Activated naive CD4-positive, alpha-beta T cell treated with anti-CD3 and anti-CD28 coated beads, Interleukin-2, amount 10 ng/mL, durations not matched to agents 7 days and 5 days (primary cell): ENCODE data around the gene GALNT7.
"Not testable (repeated sequence)": the region's sequence is repeated elsewhere in the genome, so short reads cannot be mapped to it uniquely, and the experiment has no call there.

ENCODE experiments used
- CTCF ChIA-PET: fragments of 350-600 bp; sonication (Branson Sonifier 250); formaldehyde crosslinking; loops from one replicate; lab custom pipeline; 2021; ENCODE audit warnings: antibody characterized with exemption; lab: Charles Lee
- DNase-seq: peaks from one replicate; pipeline ENCODE4 v3.0.0-alpha.2; 2020
- H3K27ac Mint-ChIP-seq: one replicate; pipeline ENCODE4 v1.8.0; 2021; ENCODE audit warnings: mild to moderate bottlenecking, moderate library complexity, mixed read lengths
- H3K27me3 Mint-ChIP-seq: one replicate; pipeline ENCODE4 v1.8.0; 2021; ENCODE audit warnings: mild to moderate bottlenecking, mixed read lengths
- H3K36me3 Mint-ChIP-seq: one replicate; pipeline ENCODE4 v1.8.0; 2021; ENCODE audit warnings: mixed read lengths
- H3K4me1 Mint-ChIP-seq: one replicate; pipeline ENCODE4 v1.8.0; 2021; ENCODE audit warnings: mixed read lengths
- H3K4me3 Mint-ChIP-seq: one replicate; pipeline ENCODE4 v1.8.0; 2021; ENCODE audit warnings: mild to moderate bottlenecking, moderate library complexity, mixed read lengths
- H3K9me3 Mint-ChIP-seq: one replicate; pipeline ENCODE4 v1.8.0; 2021; ENCODE audit warnings: mixed read lengths

The GALNT7 gene

DNA sequence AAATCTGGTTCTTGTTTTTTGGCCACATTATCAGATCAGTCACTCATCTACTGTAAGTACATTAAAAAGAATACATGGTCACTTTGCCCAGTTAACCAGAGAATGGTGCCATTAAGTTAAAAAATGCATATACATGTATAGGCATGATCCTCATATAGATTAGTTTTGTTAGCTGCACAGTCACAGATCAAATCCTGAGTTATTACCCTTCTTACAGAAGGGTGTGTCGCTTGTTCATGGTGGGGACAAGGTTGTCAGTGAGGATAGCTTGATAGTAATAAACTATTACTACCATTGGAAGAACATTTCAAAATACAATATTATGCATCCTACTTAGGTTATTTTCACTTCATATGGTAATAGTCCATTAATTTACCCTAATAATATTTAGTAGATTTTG is 48.5 kb downstream of the GALNT7 start:
- Mint-ChIP-seq H3K27me3 (no peaks in the 10 kb centered on the region), H3K4me1 (peaks cover 2% of the 10 kb centered on the region), H3K27ac (no peak overlapping the region), H3K4me3 (no peak overlapping the region), H3K9me3 (no peaks in the 10 kb centered on the region), H3K36me3 (no peaks in the 10 kb centered on the region)
- no peak for DNase-seq
- CTCF ChIA-PET, result no interaction called here

DNA sequence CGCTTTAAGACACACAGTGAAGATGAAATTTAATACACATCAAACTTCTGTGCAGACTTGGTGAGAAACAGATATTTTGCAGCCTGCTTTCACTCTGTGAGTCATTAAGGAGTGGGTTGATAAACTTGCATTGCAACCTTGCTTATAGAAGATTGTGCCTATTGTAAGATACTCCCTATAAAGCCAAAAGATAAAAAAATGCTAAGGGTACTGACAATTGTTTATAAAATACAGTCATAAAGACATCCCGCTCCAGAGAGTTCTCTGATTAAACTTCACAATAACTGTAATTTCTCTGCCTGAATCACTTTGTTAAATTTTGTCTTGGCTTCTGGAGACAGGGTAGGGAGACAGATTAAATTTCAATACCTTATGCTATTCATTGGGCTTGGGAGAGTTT is 49.1 kb downstream of the GALNT7 start:
- peaks cover 2% of the 10 kb centered on the region for H3K4me1 Mint-ChIP-seq
- H3K27me3 Mint-ChIP-seq, result no peaks in the 10 kb centered on the region
- DNase-seq, result no peak
- H3K27ac Mint-ChIP-seq, result no peak overlapping the region
- H3K36me3 Mint-ChIP-seq, result no peaks in the 10 kb centered on the region
- CTCF ChIA-PET, result no interaction called here
- H3K9me3 Mint-ChIP-seq, result no peaks in the 10 kb centered on the region
- H3K4me3 Mint-ChIP-seq, result no peak overlapping the region

DNA sequence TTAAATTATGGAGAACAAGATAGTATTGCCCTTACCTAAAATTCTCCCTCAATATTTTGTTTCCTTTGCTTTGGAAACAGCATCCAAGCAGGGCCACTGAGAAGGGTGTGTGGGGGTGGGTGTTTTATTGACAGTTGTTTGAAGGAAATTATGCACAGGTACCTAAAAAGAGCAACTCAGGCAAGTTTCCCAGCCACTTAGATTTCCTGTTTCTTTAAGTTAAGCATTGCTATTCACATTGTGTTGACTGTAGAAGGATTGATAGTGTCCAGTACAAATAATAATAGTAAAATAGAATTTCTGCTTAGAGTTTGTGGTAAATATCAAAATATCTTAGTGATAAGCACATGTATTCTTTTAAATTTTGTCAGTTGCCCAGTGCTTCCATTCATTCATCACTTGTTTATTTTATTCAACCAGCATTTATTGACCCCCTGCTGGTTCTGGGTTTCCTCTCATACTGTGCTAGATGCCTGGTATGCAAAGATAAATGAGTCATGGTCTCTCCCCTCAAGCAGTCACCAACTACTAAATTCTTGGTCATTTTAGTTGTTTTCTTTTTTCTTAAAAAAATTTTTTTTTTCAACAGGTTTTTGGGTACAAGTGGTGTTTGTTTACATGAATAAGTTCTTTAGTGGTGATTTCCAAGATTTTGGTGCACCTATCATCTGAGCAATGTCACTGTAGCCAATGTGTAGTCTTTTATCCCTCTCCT is 50.0 kb downstream of the GALNT7 start:
- Mint-ChIP-seq H3K9me3 (no peaks in the 10 kb centered on the region), H3K27ac (no peak overlapping the region), H3K4me3 (no peak overlapping the region), H3K36me3 (no peaks in the 10 kb centered on the region), H3K4me1 (peaks cover 2% of the 10 kb centered on the region), H3K27me3 (no peaks in the 10 kb centered on the region)
- CTCF ChIA-PET, result no interaction called here
- no peak for DNase-seq

DNA sequence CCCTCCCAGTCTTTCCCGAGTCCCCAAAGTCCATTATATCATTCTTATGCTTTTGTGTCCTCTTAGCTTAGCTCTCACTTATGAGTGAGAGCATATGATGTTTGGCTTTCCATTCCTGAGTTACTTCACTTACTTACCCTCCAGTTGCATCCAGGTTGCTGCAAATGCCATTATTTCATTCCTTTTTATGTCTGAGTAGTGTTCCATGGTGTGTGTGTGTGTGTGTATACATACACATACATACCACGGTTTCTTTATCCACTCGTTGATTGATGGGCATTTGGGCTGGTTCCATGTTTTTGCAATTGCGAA is 50.5 kb downstream of the GALNT7 start:
- H3K36me3 Mint-ChIP-seq, CTCF ChIA-PET, H3K27ac Mint-ChIP-seq, H3K27me3 Mint-ChIP-seq, DNase-seq, H3K9me3 Mint-ChIP-seq, H3K4me1 Mint-ChIP-seq, H3K4me3 Mint-ChIP-seq: not testable (repeated sequence)

DNA sequence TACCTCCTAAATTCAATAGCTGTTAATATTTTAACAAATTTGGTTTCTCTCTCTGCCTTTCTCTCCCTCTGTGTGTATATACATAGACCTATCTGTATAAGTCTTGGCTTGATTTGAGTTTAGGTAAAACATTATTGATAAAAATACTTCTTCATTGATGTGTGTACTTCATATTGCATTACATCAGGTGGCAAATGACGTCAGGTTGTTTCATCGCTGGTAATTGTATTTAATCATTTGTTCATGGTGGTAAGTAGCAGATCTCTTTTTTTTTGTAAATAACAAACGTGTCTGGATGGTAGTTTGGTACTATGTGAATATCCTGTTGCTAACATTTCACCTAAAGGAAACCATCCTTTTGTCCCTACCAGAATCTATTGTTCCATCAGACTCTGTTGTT is 55.1 kb downstream of the GALNT7 start:
- CTCF ChIA-PET, result interaction anchor here (1.7 kb wide), 1 partner anchor 8 kb away, joined by 4 read pairs; no protein-coding TSS in a partner anchor
- no peaks in the 10 kb centered on the region for H3K4me1 Mint-ChIP-seq
- no peaks in the 10 kb centered on the region for H3K36me3 Mint-ChIP-seq
- no peak overlapping the region for H3K27ac Mint-ChIP-seq
- DNase-seq, result no peak
- no peaks in the 10 kb centered on the region for H3K27me3 Mint-ChIP-seq
- no peak overlapping the region for H3K4me3 Mint-ChIP-seq
- H3K9me3 Mint-ChIP-seq, result no peaks in the 10 kb centered on the region

DNA sequence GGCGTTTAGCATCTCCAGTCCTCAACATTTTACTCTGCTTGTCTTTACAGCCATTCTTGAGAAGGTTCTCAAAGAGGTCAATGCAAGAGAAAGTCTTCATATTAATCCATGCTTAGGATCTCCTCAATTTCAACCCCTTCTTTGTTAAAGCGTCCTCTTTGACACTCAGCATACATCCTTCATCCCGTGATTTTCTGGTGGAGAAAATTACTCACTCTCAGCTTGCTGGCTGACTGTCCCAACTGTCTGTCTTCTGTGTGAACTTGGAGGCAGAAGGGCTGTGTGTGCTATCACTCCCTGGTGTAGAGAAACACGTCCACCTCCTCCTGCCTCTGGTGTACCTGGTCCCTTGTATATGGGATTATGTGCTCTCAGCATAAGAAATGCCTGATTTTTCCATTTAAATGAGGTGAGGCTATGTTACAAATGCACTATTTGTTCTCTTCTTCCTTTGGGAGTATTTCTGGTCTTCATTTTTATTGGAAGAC is 57.8 kb downstream of the GALNT7 start:
- DNase-seq, result no peak
- Mint-ChIP-seq H3K27ac (no peak overlapping the region), H3K4me3 (no peak overlapping the region), H3K36me3 (no peaks in the 10 kb centered on the region), H3K9me3 (no peaks in the 10 kb centered on the region), H3K4me1 (no peaks in the 10 kb centered on the region), H3K27me3 (no peaks in the 10 kb centered on the region)
- CTCF ChIA-PET, result no interaction called here

DNA sequence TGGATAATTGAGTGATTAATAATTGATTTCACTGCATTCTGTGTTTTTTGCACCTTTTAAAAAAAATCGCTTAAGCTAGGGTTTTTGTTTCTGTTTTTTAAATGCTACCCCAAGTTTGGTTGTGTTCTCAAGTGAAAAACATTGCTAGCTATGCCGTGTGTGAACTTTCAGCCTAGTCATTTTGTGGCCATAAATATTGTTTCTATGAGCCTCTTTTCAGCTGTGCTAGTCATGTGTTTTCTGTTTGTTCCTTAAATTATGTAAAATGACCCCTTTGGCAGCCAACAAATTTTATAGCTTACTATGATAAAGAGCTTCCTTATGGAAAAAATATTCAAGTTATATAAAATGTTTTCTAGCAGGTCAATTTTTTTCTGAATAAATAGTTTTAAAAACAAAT is 59.1 kb downstream of the GALNT7 start:
- H3K4me1 Mint-ChIP-seq, result no peaks in the 10 kb centered on the region
- H3K4me3 Mint-ChIP-seq, result no peak overlapping the region
- no peaks in the 10 kb centered on the region for H3K9me3 Mint-ChIP-seq
- no peaks in the 10 kb centered on the region for H3K27me3 Mint-ChIP-seq
- CTCF ChIA-PET, result no interaction called here
- no peak for DNase-seq
- no peaks in the 10 kb centered on the region for H3K36me3 Mint-ChIP-seq
- H3K27ac Mint-ChIP-seq, result no peak overlapping the region

DNA sequence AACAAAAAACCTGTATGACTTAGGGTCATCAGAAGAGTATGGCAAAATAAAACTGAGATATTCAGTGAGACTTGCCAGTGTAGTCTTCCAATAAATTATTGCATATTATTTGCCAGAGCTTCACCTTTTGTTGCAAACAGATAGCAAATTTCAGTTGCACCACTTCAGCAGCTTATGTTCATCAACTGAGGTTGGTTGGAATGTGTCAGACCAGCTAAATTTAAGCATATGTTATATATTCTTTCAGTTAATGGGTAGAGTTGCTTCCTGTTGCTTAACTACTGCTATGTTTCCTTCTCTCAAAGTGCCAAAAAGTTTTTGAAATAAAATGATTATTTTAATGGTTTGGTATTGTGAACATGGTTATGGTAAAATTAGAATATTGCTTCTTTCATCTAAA is 61.5 kb downstream of the GALNT7 start:
- H3K27me3 Mint-ChIP-seq, result no peaks in the 10 kb centered on the region
- H3K27ac Mint-ChIP-seq, result no peak overlapping the region
- H3K4me3 Mint-ChIP-seq, result no peak overlapping the region
- no peaks in the 10 kb centered on the region for H3K4me1 Mint-ChIP-seq
- no peaks in the 10 kb centered on the region for H3K36me3 Mint-ChIP-seq
- H3K9me3 Mint-ChIP-seq, result no peaks in the 10 kb centered on the region
- CTCF ChIA-PET, result no interaction called here
- no peak for DNase-seq

DNA sequence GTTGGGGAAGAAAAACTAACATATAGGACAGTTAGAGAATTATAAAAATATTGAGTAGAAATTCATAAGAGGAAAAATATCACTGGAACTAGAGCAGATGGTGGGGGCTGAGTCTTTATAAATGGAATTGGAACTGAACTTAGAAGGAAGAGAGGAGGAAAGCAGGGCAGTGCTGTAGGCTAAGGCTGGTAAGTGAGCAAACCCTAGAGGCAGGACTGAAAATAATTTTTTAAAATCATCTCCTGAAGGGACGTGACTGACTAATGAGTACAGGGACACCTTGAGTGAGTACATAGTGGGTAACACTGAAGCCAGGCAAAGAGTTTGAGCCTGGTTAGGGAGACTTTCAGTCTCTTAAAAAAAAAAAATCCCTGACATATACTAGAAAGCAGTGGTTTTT is 63.3 kb downstream of the GALNT7 start:
- Mint-ChIP-seq H3K4me1 (no peaks in the 10 kb centered on the region), H3K9me3 (no peaks in the 10 kb centered on the region), H3K27me3 (no peaks in the 10 kb centered on the region), H3K4me3 (no peak overlapping the region), H3K36me3 (no peaks in the 10 kb centered on the region), H3K27ac (no peak overlapping the region)
- DNase-seq, result no peak
- CTCF ChIA-PET, result interaction anchor here (0.7 to 1.5 kb wide), 2 partner anchors 9 to 218 kb away, joined by 4 to 5 read pairs; no protein-coding TSS in a partner anchor

DNA sequence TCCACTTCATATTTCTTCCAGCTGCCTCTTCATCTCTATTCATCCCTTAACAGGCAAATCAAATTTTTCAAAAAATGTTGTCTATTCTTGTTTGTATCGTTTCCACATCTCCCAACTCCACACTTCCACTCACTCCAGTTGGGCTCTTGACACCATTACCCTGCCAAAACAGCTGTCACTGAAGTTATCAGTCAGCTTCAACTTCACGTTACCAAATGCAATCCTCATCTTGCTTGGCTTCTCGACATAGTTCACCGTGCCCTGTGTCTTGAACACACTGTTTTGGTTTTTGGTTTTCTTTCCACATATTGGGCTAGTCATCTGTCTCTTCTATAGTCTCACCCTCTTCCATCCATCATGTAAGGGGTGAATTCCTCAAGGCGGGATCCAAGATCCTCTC is 65.2 kb downstream of the GALNT7 start:
- Mint-ChIP-seq H3K4me3 (no peak overlapping the region), H3K36me3 (no peaks in the 10 kb centered on the region), H3K27ac (no peak overlapping the region), H3K9me3 (no peaks in the 10 kb centered on the region), H3K4me1 (no peaks in the 10 kb centered on the region), H3K27me3 (no peaks in the 10 kb centered on the region)
- no peak for DNase-seq
- CTCF ChIA-PET, result no interaction called here

DNA sequence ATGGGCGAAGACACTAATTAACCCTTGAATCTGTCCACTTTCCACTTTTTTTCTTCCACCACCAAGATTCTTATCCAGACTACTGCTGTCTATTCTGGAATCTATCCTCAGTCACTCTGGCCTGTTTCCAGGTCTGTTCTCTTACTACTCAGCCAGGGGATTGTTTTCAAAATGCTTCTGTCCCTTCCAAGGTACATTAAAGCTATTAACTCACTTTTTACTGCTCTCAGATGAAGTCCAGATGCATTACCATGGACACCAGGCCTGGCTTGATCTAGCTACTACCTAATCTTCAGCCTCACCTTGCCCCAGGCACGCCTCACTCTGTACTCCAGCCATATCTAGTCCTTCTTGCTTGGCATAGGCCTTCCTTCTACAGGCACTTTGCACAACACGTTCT is 66.4 kb downstream of the GALNT7 start:
- H3K4me1 Mint-ChIP-seq, result no peaks in the 10 kb centered on the region
- no peak overlapping the region for H3K4me3 Mint-ChIP-seq
- no peaks in the 10 kb centered on the region for H3K36me3 Mint-ChIP-seq
- CTCF ChIA-PET, result no interaction called here
- DNase-seq, result no peak
- H3K27me3 Mint-ChIP-seq, result no peaks in the 10 kb centered on the region
- no peaks in the 10 kb centered on the region for H3K9me3 Mint-ChIP-seq
- H3K27ac Mint-ChIP-seq, result no peak overlapping the region

DNA sequence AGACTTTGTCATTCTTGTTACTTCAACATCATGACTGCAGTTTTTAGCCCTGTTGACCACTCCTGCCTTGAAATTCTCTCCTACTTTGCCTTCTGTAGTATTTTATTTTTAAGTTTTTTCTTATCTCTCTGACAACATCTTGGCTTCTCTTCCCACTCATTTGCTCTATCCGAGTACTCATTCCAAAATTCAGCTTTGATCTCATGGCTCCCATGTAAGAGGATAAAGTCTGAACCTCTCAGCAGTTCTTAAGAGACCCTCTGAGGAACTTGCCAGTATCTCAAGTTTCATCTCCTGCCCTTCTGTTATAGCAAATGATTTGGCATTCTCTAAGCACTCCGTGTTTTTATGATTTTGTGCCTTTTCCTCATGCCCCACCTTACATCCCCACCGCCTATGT is 67.7 kb downstream of the GALNT7 start:
- no peak for DNase-seq
- Mint-ChIP-seq H3K9me3 (no peaks in the 10 kb centered on the region), H3K27me3 (no peaks in the 10 kb centered on the region), H3K27ac (no peak overlapping the region), H3K4me3 (no peak overlapping the region), H3K4me1 (no peaks in the 10 kb centered on the region), H3K36me3 (no peaks in the 10 kb centered on the region)
- CTCF ChIA-PET, result no interaction called here

DNA sequence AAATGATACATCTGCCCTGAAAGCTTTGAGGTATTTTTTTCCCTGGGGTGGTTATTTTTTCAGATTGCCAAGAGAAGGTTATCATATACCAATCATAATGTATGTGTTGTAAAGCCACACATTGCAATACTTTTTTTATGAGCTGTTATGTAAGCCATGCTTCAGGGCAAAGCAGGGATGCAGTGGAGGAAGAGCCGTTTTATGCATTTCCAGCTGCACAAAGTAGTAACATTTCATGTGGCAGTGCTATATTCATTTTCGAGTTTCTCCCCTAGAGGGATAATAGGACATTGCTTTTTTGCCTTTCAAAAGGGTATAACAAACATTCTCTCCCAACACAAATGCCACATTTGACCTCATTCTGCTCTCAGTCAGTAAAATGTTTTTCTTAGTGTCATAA is 68.5 kb downstream of the GALNT7 start:
- no peak for DNase-seq
- H3K27me3 Mint-ChIP-seq, result no peaks in the 10 kb centered on the region
- no peaks in the 10 kb centered on the region for H3K9me3 Mint-ChIP-seq
- CTCF ChIA-PET, result no interaction called here
- no peak overlapping the region for H3K4me3 Mint-ChIP-seq
- no peaks in the 10 kb centered on the region for H3K4me1 Mint-ChIP-seq
- H3K27ac Mint-ChIP-seq, result no peak overlapping the region
- H3K36me3 Mint-ChIP-seq, result no peaks in the 10 kb centered on the region

DNA sequence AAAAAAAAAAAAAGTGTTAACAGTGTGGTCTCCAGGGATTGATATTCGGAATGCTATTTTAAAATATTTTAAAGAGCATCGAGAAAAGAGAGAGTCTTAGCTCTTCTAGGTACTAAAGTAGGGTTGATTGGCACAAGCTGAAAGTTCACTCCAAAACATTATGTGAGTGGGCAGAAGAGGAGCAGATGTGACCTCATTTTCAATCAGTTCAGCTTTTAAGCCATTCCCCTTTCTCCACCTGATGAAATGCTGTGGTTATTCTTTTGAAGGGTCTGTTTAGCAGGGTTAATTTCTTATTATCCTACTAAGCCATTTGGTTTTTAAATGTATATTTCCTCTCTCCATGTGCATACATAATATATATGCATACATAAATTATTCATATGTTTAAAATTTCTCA is 69.2 kb downstream of the GALNT7 start:
- H3K4me1 Mint-ChIP-seq, result peaks cover 5% of the 10 kb centered on the region
- DNase-seq, result no peak
- H3K27ac Mint-ChIP-seq, result no peak overlapping the region
- no peak overlapping the region for H3K4me3 Mint-ChIP-seq
- H3K27me3 Mint-ChIP-seq, result no peaks in the 10 kb centered on the region
- no peaks in the 10 kb centered on the region for H3K9me3 Mint-ChIP-seq
- CTCF ChIA-PET, result interaction anchor here (0.7 kb wide), 1 partner anchor 35 kb away, joined by 4 read pairs; no protein-coding TSS in a partner anchor
- no peaks in the 10 kb centered on the region for H3K36me3 Mint-ChIP-seq

DNA sequence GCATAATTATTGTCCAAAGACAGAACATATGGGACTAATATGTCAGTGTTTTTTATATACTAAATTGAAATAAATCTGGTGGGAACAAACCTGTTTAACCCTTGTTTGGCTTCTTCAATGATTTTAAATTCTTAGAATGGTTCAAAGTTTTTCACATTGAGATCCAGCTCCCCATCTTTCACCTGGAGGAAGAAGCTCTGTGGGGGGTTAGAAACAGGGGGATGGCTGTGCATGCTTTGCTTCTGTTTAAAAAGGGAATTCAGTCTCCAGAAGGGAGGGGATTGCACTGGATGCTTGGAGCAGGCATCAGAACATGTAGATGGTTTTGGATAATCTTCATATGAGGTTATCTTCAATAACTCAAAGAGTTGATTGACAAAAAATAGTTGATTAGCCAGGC is 72.1 kb downstream of the GALNT7 start:
- peaks cover 8% of the 10 kb centered on the region for H3K4me1 Mint-ChIP-seq
- CTCF ChIA-PET, result no interaction called here
- no peak overlapping the region for H3K4me3 Mint-ChIP-seq
- H3K27ac Mint-ChIP-seq, result no peak overlapping the region
- no peak for DNase-seq
- no peaks in the 10 kb centered on the region for H3K36me3 Mint-ChIP-seq
- no peaks in the 10 kb centered on the region for H3K27me3 Mint-ChIP-seq
- H3K9me3 Mint-ChIP-seq, result no peaks in the 10 kb centered on the region
